Ovary (tissue), 9 donors: ENCODE results near the gene CCDC154. TPM values are rescaled to one million over a fixed set of nuclear protein-coding genes. Genes with fewer than 3 reads are reported as not detected.

Experiments
- DNase-seq, 5 donors: peaks; one replicate each; pipeline ENCODE4 v3.0.0-alpha.2; 2019 to 2020
- H3K27ac ChIP-seq, 2 donors: fragments of 200-600 bp; one replicate each; pipeline versions ENCODE4 v1.5.1 to v1.8.0; 2019 to 2022
- H3K27me3 ChIP-seq: fragments of 200-600 bp; one replicate; pipeline ENCODE4 v1.8.0; 2022
- H3K36me3 ChIP-seq: fragments of 200-600 bp; sonication (generic); one replicate; pipeline ENCODE4 v1.5.1; 2019
- H3K4me1 ChIP-seq: one replicate; pipeline ENCODE4 v1.8.1; 2013; ENCODE audit warnings: mild to moderate bottlenecking, moderate library complexity; ENCODE audit not compliant: insufficient read depth
- H3K4me3 ChIP-seq: fragments of 200-600 bp; sonication (generic); one replicate; pipeline ENCODE4 v1.5.1; 2017
- H3K9me3 ChIP-seq, 2 donors: fragments of 200-600 bp in 1 of 2; sonication (generic) in 1 of 2; one replicate each; pipeline versions ENCODE4 v1.5.1 to v1.8.1; 2013 to 2019; ENCODE audit warnings: mild to moderate bottlenecking in 1 of 2, moderate library complexity in 1 of 2
- CTCF ChIP-seq, 3 donors: fragments of 450-650 bp in 2 of 3; fragments of 200-600 bp in 1 of 3; IDR thresholded peaks; one replicate each; pipeline versions ENCODE4 v1.5.1 to v1.8.0; 2016 to 2022; ENCODE audit warnings: antibody characterized with exemption in 3 of 3, mild to moderate bottlenecking in 1 of 3
- EP300 ChIP-seq: sonication (generic); formaldehyde crosslinking; IDR thresholded peaks from one replicate; pipeline ENCODE4 v1.6.1; 2017; ENCODE audit warnings: antibody characterized with exemption
- POLR2A ChIP-seq: fragments of 450-650 bp; IDR thresholded peaks from one replicate; pipeline ENCODE4 v1.6.1; 2017; ENCODE audit warnings: antibody characterized with exemption, mild to moderate bottlenecking, moderate library complexity
- WGBS, 3 donors: extraction: QIAGEN DNeasy Blood & Tissue Kit in 1 of 3; methylation state at CpG; one replicate each; pipeline versions ENCODE4 v1.1.5 to v1.1.7; 2013 to 2017; 5-methylcytosine and 5-hydroxymethylcytosine counted together
- intact Hi-C, 4 donors: fragments of 100-400 bp; cut with DNase I; formaldehyde crosslinking; loops; one replicate each; pipeline versions ENCODE4 v1.11.0 to v1.15.1; 2022 to 2023
- polyA plus RNA-seq, 2 donors: library from polyadenylated mRNA; stranded (reverse); fragments of 200-250 nt in 1 of 2; fragments of 350-450 nt in 1 of 2; fragmentation: Illumina TruSeq in 1 of 2; extraction: RNeasy Lipid Tissue Mini Kit (QIAGEN cat#74804) in 1 of 2; gene quantifications; one replicate each; pipeline ENCODE4 v1.2.3, GENCODE V29; 2013 to 2014
- total RNA-seq, 7 donors: library from RNA; depleted of rRNA in 2 of 7; stranded (reverse); fragments of >200 nt in 2 of 7; fragmentation: NEBNext Ultra II Directional in 3 of 7; extraction: Animal tissue kit (Norgen Biotek cat#: 25700) in 3 of 7; gene quantifications; one replicate each; pipeline versions ENCODE4 v1.1.0 to v1.2.4, GENCODE V29; 2016 to 2023
- donor health status: DM: no; HTN: no; CAD: no; lungs with moderate emphysema.
- donor health status: DM: no; HTN: no; CAD: no.
- donor health status: Bipolar disorder and iron deficiency.
- donor health status: DM: yes; HTN: yes; CAD: no.
- donor health status: DM: no; HTN: no; CAD: no.
- donor health status: DM: yes; HTN: yes; CAD: no.

Gene CCDC154
- total and polyA plus RNA-seq, 9 donors, result 1.1 to 3.5 (median 1.7) TPM; not detected in 1

GRCh38 chr16:1431497-1432270 lies 12.7 kb downstream of the CCDC154 start:
- no peak overlapping the region for H3K4me3 ChIP-seq
- 70 to 75% (median 75%) methylated on average over 19 to 20 of the region's 20 CpGs for WGBS, 3 donors
- no peaks in the 10 kb centered on the region for H3K9me3 ChIP-seq
- H3K36me3 ChIP-seq, result no peaks in the 10 kb centered on the region
- H3K4me1 ChIP-seq, result no peaks in the 10 kb centered on the region
- no peak for TF ChIP-seq POLR2A
- intact Hi-C loops, result no loop called here
- no peak for DNase-seq
- no peaks in the 10 kb centered on the region for H3K27me3 ChIP-seq
- no peak overlapping the region for H3K27ac ChIP-seq

GRCh38 chr16:1430759-1431496 lies 13.4 kb downstream of the CCDC154 start, which contains the start of gene PERCC1:
Gene PERCC1 (plus strand): TSS chr16:1431078. CDS start chr16:1432594, 1,516 bp downstream.
- intact Hi-C loops, result no loop called here
- no peaks in the 10 kb centered on the region for H3K36me3 ChIP-seq
- 47 to 51% (median 49%) methylated on average over 29 to 35 of the region's 35 CpGs for WGBS, 3 donors
- DNase-seq, result no peak
- H3K27ac ChIP-seq, result no peak within 1 kb of the TSS
- no peak within 1 kb of the TSS for H3K4me3 ChIP-seq
- no peaks in the 10 kb centered on the region for H3K27me3 ChIP-seq
- TF ChIP-seq POLR2A, result no peak
- TF ChIP-seq CTCF (IDR thresholded peaks at IDR 0.05), result no peak
- TF ChIP-seq EP300, result no peak
- no peaks in the 10 kb centered on the region for H3K9me3 ChIP-seq
- H3K4me1 ChIP-seq, result no peaks in the 10 kb centered on the region

- intact Hi-C loops, result no loop called here
- Histone ChIP-seq H3K27ac (no peak overlapping the region), H3K4me3 (no peak overlapping the region), H3K9me3 (no peaks in the 10 kb centered on the region), H3K36me3 (no peaks in the 10 kb centered on the region), H3K4me1 (no peaks in the 10 kb centered on the region), H3K27me3 (no peaks in the 10 kb centered on the region)
- TF ChIP-seq EP300 (no peak), CTCF (IDR thresholded peaks at IDR 0.05) (no peak), POLR2A (no peak)
- WGBS, 3 donors, result 55 to 58% (median 56%) methylated on average over 14 of the region's 14 CpGs
- no peak for DNase-seq
These were observed 14.1 kb downstream of the CCDC154 start for GRCh38 chr16:1430214-1430758.

GRCh38 chr16:1429631-1430030 lies 14.7 kb downstream of the CCDC154 start:
- TF ChIP-seq CTCF (IDR thresholded peaks at IDR 0.05) (no peak), POLR2A (no peak), EP300 (no peak)
- Histone ChIP-seq H3K4me3 (no peak overlapping the region), H3K36me3 (no peaks in the 10 kb centered on the region), H3K27ac (no peak overlapping the region), H3K4me1 (no peaks in the 10 kb centered on the region), H3K9me3 (no peaks in the 10 kb centered on the region), H3K27me3 (no peaks in the 10 kb centered on the region)
- intact Hi-C loops, result loop anchor here in 1 of 4 donors (10.0 kb wide), 1 partner anchor 65 kb away; the partner anchor contains the start of gene TELO2
- WGBS, 3 donors, result 86 to 91% (median 87%) methylated on average over 13 of the region's 13 CpGs
- DNase-seq, result no peak
